HepG2 (cell line): ENCODE measurements around the gene NCCRP1.

Source experiments
- JUNB ChIP-seq: sonication (generic); formaldehyde crosslinking; IDR thresholded peaks from 2 replicates; pipeline ENCODE4 v1.8.0; 2022; ENCODE audit warnings: missing genetic modification reagents, mild to moderate bottlenecking, borderline replicate concordance
- SRF ChIP-seq: IDR thresholded peaks from 2 replicates; pipeline ENCODE4 v1.6.1; 2011; ENCODE audit warnings: mild to moderate bottlenecking, low read depth, low read length, moderate library complexity
- ZNF687 ChIP-seq: sonication (generic); formaldehyde crosslinking; IDR thresholded peaks from 2 replicates; pipeline ENCODE4 v1.5.1; 2020; ENCODE audit warnings: mild to moderate bottlenecking, missing genetic modification reagents, moderate library complexity

DNA sequence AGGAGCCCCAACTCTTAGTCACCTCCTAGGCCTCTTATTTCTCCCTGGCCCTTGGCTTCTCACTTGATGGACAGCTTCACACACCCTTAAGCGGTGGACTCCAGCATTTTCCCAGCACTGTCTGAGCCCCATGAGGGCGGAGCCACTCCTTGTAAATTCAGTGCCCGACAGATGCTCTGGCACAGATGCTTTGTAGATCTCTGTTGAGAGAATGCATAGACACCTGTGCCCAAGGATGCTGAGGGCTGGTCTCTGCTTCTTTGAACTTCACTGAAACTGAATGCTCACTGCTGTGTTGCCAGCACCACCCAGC lies 4.0 kb downstream of the NCCRP1 start:
- TF ChIP-seq ZNF687 (CRISPR knock-in tag), result no peak
- TF ChIP-seq SRF, result no peak
- TF ChIP-seq JUNB (CRISPR knock-in tag), result no peak
